ENCODE measurements around the gene UNC45A.
"Not testable (repeated sequence)": the region's sequence is repeated elsewhere in the genome, so short reads cannot be mapped to it uniquely, and the experiment has no call there.

Gene UNC45A

DNA sequence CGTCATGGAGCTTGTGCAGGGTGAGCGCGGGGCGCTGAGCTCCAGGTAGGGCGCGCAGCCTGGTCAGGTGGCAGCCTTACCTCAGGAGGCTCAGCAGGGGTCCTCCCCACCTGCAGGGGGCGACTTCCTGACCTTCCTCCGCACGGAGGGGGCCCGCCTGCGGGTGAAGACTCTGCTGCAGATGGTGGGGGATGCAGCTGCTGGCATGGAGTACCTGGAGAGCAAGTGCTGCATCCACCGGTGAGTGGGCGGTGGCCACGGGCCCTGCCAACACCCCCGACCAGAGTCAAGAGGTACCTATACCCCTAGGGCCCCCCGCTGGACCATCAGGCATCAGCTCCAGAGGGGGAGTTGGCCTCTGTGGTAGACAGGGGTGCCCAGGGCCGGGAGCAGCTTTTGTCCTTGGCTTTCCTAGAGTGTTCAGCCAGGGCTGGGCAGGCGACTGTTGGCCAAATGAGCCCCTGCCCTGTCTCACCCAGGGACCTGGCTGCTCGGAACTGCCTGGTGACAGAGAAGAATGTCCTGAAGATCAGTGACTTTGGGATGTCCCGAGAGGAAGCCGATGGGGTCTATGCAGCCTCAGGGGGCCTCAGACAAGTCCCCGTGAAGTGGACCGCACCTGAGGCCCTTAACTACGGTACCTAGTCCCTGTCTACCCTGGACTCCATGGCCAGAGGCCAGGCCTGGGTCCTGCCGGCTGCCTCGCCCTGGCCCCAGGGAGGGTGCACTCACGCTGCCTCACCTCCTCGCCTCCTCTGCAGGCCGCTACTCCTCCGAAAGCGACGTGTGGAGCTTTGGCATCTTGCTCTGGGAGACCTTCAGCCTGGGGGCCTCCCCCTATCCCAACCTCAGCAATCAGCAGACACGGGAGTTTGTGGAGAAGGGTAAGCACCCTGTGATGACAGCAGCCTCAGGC is 41.7 kb upstream of the UNC45A start:
- no peaks in the 10 kb centered on the region for H3K9me3 ChIP-seq (ENCODE audit: control insufficient read depth, insufficient read depth, low read depth, low read length)
- no peaks in the 10 kb centered on the region for H3K36me3 ChIP-seq (ENCODE audit: control insufficient read depth in 2 of 2, insufficient read depth in 1 of 2, low read length in 2 of 2)
- POLR2A ChIA-PET = interaction anchor here (1.6 kb wide), 1 partner anchor 10 kb away, joined by 4 read pairs; the partner anchor contains the start of gene MAN2A2
- 0 out of 2 replicates have a peak, but pooled peaks have one; percentile 22 for TF ChIP-seq GLIS2 (tag by site-specific recombination; IDR thresholded peaks at IDR 0.05)
- TF ChIP-seq, protein P1, sequence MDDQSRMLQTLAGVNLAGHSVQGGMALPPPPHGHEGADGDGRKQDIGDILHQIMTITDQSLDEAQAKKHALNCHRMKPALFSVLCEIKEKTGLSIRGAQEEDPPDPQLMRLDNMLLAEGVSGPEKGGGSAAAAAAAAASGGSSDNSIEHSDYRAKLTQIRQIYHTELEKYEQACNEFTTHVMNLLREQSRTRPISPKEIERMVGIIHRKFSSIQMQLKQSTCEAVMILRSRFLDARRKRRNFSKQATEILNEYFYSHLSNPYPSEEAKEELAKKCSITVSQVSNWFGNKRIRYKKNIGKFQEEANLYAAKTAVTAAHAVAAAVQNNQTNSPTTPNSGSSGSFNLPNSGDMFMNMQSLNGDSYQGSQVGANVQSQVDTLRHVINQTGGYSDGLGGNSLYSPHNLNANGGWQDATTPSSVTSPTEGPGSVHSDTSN (CRISPR knock-in tag; IDR thresholded peaks at IDR 0.05) = 0 out of 2 replicates have a peak, but pooled peaks have one; percentile 6
- 0 out of 2 replicates have a peak, but pooled peaks have one; percentile 14 for TF ChIP-seq ZNF394 (tag by site-specific recombination; IDR thresholded peaks at IDR 0.05; ENCODE audit: borderline replicate concordance)
- TF ChIP-seq ZNF623 (tag by site-specific recombination; IDR thresholded peaks at IDR 0.05) = no peak
- CTCF ChIA-PET = interaction anchor here (0.5 to 3.3 kb wide), 5 partner anchors 8 to 425 kb away, joined by 3 to 25 read pairs (median 3); partner anchors contain the start of gene UNC45A
- no peaks in the 10 kb centered on the region for H3K4me1 ChIP-seq (ENCODE audit: control insufficient read depth, insufficient read depth, low read length)
- peak overlapping the region; percentile 8; the same call in 1 of the 2 replicates for H3K4me3 ChIP-seq (ENCODE audit: low read depth, low read length)
- no peak overlapping the region for H3K27ac ChIP-seq (ENCODE audit: extremely low read depth, low read depth, low read length)

DNA sequence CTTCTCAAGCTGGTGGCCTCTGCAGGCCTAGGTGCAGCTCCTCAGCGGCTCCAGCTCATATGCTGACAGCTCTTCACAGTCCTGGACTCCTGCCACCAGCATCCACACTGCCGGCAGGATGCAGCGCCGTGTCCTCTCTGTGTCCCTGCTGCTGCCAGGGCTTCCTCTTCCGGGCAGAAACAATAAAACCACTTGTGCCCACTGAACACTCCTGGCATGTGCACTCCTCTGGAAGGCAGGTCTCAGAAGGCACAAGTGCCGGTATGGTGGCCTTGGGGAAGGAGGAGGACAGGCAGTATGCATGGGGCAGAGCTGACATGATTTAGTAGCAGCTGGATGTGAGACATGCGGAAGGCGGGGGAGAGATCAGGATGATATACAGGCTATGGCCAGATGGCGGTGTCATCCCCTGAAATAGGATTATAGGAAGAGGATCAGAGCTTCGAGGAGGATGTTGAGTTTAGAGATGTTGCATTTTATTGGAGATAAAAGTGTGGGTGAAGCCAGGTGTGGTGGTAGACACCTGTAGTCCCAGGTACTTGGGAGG is 39.4 kb upstream of the UNC45A start:
- Histone ChIP-seq H3K36me3 (ENCODE audit: control insufficient read depth in 2 of 2, insufficient read depth in 1 of 2, low read length in 2 of 2) (no peaks in the 10 kb centered on the region; a peak in 1 of 3 replicates), H3K4me3 (ENCODE audit: low read depth, low read length) (no peak overlapping the region), H3K9me3 (ENCODE audit: control insufficient read depth, insufficient read depth, low read depth, low read length) (no peaks in the 10 kb centered on the region), H3K4me1 (ENCODE audit: control insufficient read depth, insufficient read depth, low read length) (no peaks in the 10 kb centered on the region), H3K27ac (ENCODE audit: extremely low read depth, low read depth, low read length) (no peak overlapping the region)
- TF ChIP-seq, protein P2, sequence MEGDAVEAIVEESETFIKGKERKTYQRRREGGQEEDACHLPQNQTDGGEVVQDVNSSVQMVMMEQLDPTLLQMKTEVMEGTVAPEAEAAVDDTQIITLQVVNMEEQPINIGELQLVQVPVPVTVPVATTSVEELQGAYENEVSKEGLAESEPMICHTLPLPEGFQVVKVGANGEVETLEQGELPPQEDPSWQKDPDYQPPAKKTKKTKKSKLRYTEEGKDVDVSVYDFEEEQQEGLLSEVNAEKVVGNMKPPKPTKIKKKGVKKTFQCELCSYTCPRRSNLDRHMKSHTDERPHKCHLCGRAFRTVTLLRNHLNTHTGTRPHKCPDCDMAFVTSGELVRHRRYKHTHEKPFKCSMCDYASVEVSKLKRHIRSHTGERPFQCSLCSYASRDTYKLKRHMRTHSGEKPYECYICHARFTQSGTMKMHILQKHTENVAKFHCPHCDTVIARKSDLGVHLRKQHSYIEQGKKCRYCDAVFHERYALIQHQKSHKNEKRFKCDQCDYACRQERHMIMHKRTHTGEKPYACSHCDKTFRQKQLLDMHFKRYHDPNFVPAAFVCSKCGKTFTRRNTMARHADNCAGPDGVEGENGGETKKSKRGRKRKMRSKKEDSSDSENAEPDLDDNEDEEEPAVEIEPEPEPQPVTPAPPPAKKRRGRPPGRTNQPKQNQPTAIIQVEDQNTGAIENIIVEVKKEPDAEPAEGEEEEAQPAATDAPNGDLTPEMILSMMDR (tag by site-specific recombination; IDR thresholded peaks at IDR 0.05) = peak; percentile 19; the same call in 1 of the 2 replicates
- TF ChIP-seq ZNF169 (tag by site-specific recombination; IDR thresholded peaks at IDR 0.05) = no peak
- CTCF ChIA-PET = interaction anchor here (0.6 to 4.5 kb wide), 8 partner anchors 10 to 757 kb away, joined by 3 to 51 read pairs (median 4); partner anchors contain the start of genes HDDC3 and UNC45A
- POLR2A ChIA-PET = interaction anchor here (0.9 to 1.4 kb wide), 2 partner anchors 10 to 39 kb away, joined by 3 to 6 read pairs; partner anchors contain the start of gene UNC45A

DNA sequence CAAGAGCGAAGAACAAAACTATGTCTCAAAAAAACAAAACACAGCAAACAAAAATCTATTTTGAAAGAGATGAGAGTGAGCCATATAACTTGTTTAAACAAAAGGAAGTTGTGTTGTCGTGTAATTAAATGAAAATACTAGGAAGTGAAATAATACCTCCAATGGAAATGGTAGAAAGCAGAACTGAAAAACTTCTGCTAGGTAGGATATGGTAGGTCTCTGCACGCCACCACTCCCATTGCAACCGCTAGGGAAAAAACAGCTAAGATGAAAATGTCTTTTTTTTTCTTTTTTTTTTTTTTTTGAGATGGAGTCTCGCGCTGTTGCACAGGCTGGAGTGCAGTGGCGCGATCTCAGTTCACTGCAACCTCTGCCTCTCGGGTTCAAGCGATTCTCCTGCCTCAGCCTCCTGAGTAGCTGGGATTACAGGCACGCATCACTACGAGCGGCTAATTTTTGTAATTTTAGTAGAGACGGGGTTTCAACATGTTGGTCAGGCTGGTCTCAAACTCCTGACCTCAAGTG is 37.9 kb upstream of the UNC45A start:
- POLR2A ChIA-PET = interaction anchor here (0.6 kb wide), 1 partner anchor 57 kb away, joined by 4 read pairs; no protein-coding TSS in a partner anchor
- H3K9me3 ChIP-seq (ENCODE audit: control insufficient read depth, insufficient read depth, low read depth, low read length); H3K4me3 ChIP-seq (ENCODE audit: low read depth, low read length); H3K36me3 ChIP-seq (ENCODE audit: control insufficient read depth in 2 of 2, insufficient read depth in 1 of 2, low read length in 2 of 2); H3K27ac ChIP-seq (ENCODE audit: extremely low read depth, low read depth, low read length); H3K4me1 ChIP-seq (ENCODE audit: control insufficient read depth, insufficient read depth, low read length): not testable (repeated sequence)
- CTCF ChIA-PET = interaction anchor here (2.1 to 4.5 kb wide), 3 partner anchors 12 to 36 kb away, joined by 4 to 51 read pairs (median 17); partner anchors contain the start of genes HDDC3 and UNC45A

DNA sequence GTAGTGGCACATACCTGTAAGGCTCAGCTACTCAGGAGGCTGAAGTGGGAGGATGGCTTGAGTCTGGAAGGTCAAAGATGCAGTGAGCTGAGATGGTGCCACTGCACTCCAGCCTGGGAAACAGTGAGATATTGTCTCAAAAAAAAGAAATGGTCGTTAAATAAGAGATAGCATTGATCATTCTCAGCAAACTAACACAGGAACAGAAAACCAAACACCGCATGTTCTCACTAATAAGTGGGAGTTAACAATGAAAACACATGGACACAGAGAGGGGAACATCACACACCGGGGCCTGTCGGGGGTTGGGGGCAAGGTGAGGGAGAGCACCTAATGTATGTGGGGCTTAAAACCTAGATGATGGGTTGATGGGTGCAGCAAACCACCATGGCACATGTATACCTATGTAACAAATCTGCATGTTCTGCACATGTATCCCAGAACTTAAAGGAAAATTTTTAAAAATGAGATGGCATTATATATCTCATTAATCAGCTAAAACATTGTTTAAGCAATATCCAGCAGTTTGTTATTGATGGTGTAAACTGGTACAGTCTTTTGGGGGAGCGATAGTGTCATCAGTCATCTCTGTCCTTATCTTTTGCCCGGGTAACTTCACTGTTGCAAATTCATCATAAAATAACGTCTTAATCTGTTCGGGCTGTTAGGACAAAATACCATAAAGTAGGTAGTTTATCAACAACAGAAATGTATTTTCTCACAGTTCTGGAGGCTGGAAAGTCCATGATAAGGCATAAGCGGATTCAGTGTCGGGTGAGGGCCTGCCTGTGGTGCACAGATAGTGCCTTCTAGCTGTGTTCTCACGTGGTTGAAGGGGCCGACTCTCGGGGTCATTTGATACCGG is 33.7 kb upstream of the UNC45A start:
- H3K4me1 ChIP-seq (ENCODE audit: control insufficient read depth, insufficient read depth, low read length) = peaks cover 13% of the 10 kb centered on the region
- peak overlapping the region; percentile 74 for H3K4me3 ChIP-seq (ENCODE audit: low read depth, low read length)
- no peaks in the 10 kb centered on the region for H3K9me3 ChIP-seq (ENCODE audit: control insufficient read depth, insufficient read depth, low read depth, low read length)
- H3K36me3 ChIP-seq (ENCODE audit: control insufficient read depth in 2 of 2, insufficient read depth in 1 of 2, low read length in 2 of 2) = peaks cover 8 to 18% of the 10 kb centered on the region in 2 experiments
- peak overlapping the region; percentile 98 for H3K27ac ChIP-seq (ENCODE audit: extremely low read depth, low read depth, low read length)
- ChIA-PET CTCF (interaction anchor here (0.6 to 8.3 kb wide), 12 partner anchors 9 to 581 kb away, joined by 3 to 126 read pairs (median 4); partner anchors contain the start of genes HDDC3 and UNC45A), POLR2A (interaction anchor here (0.7 to 3.8 kb wide), 6 partner anchors 9 to 184 kb away, joined by 3 to 88 read pairs (median 8); partner anchors contain the start of genes BLM, HDDC3 and UNC45A)
- TF ChIP-seq KLF16 (tag by site-specific recombination; IDR thresholded peaks at IDR 0.05) (no peak), ZSCAN23 (tag by site-specific recombination; IDR thresholded peaks at IDR 0.05) (no peak), ZNF174 (tag by site-specific recombination; IDR thresholded peaks at IDR 0.05) (no peak), ZNF600 (tag by site-specific recombination; IDR thresholded peaks at IDR 0.05) (no peak), ZNF335 (tag by site-specific recombination; conservative IDR thresholded peaks at IDR 0.05) (0 out of 2 replicates have a peak, but pooled peaks have one; percentile 72), ZNF24 (tag by site-specific recombination; IDR thresholded peaks at IDR 0.05) (0 out of 2 replicates have a peak, but pooled peaks have one; percentile 10), ZNF664 (tag by site-specific recombination; IDR thresholded peaks at IDR 0.05) (peak; percentile 98)
- TF ChIP-seq, protein P3, sequence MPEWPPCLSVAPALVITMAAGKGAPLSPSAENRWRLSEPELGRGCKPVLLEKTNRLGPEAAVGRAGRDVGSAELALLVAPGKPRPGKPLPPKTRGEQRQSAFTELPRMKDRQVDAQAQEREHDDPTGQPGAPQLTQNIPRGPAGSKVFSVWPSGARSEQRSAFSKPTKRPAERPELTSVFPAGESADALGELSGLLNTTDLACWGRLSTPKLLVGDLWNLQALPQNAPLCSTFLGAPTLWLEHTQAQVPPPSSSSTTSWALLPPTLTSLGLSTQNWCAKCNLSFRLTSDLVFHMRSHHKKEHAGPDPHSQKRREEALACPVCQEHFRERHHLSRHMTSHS (tag by site-specific recombination; IDR thresholded peaks at IDR 0.05) = no peak
- TF ChIP-seq, protein P4, sequence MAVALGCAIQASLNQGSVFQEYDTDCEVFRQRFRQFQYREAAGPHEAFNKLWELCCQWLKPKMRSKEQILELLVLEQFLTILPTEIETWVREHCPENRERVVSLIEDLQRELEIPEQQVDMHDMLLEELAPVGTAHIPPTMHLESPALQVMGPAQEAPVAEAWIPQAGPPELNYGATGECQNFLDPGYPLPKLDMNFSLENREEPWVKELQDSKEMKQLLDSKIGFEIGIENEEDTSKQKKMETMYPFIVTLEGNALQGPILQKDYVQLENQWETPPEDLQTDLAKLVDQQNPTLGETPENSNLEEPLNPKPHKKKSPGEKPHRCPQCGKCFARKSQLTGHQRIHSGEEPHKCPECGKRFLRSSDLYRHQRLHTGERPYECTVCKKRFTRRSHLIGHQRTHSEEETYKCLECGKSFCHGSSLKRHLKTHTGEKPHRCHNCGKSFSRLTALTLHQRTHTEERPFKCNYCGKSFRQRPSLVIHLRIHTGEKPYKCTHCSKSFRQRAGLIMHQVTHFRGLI (tag by site-specific recombination; IDR thresholded peaks at IDR 0.05) = 0 out of 2 replicates have a peak, but pooled peaks have one; percentile 11
